GM18508 (cell line): ENCODE data around the gene HACD4.
A peak's percentile ranks its signal among the peaks of the same experiment; 100 is the strongest.

ENCODE experiments used
- ATAC-seq: cut with Tn5 transposase; IDR thresholded peaks from one replicate; pipeline ENCODE4 v1.9.1; 2021; ENCODE audit warnings: moderate number of reproducible peaks; ENCODE audit not compliant: insufficient read depth, unreplicated experiment

Gene HACD4

DNA sequence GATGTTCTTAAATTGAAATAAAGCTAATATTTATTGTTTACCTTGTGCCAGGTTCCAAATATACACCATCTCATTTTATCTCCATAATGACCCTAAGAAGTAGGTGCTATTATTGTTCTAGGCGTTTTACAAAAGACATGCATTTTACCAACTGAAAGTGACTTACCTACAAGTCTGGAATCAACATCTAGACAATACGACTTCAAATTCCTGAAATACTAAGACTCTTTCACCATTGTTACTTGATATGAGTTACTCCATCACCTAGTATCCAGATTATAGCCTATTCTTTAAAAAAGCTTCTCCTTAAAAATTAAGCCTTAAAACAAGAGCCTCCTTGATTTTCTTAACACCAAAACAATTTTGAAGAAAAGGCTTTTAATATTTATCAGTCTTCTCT, 13.3 kb downstream of the HACD4 start:
- ATAC-seq: no peak

DNA sequence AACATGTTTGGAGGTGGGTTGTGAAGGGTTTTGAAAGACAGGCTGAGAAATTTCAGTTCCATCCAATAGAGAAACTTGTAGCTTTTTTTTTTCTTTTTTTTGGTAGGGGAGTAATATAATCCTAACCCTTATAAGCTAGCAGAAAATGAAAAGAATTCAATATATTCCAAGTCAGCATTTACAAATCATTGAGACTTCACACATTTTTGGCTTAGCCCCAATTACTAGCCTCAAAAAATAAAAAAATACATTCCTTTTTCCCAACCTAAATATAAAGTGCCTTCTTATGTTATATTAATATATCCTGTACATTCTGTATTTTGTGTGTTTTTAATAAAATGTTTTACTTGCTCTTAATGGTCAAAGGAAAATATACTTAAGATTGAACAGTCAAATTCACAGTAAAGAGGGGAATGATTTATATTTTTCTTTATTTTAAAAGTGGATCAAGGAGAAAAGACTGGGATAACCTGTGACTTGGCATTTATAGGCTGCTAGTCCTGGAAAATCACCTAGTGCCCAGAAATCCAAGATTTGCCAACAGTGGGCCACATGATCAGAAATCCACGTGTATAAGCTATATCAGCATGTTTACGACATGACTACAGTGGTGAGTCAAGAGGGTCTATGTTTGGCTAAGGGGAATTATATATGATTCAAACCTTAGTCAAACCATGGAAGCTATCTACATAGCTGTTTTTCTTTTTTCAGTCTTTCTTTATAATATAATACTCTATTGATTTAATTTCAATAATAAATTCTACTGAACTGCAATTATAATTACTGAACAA, 14.5 kb downstream of the HACD4 start:
- ATAC-seq: no peak

DNA sequence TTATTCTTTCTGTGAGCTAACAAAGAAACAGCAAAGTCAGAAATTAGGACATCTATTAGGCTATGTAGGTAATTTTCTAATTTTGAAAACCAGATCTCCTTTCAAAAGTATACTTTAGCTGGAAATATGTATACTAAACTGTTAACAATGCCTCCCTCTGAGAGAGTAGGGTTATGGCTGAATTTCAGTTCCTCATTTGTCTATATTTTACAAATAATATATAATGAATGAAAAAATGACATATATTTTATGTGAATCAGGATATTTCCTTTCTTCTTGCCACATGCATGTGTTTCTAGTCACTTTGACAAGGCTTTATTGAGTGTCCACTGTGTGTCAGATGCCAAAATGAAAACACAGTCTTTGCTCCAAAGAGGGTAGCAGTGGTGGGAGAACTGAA, 15.4 kb downstream of the HACD4 start:
- ATAC-seq: no peak

- no peak for ATAC-seq
Measured at GRCh38 chr9:21015129-21015815, 16.2 kb downstream of the HACD4 start.

DNA sequence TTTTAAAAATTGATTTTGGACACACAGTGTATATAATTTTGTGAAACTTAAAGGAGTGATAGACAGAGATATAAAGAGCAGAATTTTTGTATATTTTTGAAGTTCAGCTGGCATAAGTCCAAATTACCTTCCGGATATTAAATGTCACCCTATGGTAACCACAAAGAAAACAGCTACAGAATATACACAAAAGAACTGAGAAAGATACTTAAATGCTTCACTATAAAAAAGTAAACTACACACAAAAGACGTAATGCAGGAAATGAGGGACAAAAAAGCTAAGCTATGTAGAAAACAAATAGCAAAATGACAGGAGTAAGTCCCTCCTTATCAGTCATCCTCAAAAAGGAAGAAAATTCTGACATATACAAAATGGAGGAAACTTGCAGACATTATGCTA, 29.4 kb downstream of the HACD4 start:
- no peak for ATAC-seq

DNA sequence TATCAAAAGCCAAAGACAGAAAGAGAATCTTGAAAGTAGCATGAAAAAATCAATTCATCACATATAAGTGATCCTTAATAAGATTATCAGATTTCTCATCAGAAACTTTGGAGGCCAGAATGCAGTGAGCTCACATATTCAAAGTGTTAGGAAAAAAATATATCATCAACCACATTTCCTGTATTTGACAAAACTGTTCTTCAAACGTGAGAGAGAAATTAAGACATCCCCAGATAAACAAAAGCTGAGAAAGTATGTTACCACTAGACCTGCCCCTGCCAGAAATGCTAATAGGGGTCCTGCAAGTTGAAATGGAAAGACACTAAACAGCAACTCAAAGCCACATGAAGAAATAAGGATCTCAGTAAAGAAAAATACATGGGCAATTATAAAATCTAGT, 29.9 kb downstream of the HACD4 start:
- no peak for ATAC-seq

DNA sequence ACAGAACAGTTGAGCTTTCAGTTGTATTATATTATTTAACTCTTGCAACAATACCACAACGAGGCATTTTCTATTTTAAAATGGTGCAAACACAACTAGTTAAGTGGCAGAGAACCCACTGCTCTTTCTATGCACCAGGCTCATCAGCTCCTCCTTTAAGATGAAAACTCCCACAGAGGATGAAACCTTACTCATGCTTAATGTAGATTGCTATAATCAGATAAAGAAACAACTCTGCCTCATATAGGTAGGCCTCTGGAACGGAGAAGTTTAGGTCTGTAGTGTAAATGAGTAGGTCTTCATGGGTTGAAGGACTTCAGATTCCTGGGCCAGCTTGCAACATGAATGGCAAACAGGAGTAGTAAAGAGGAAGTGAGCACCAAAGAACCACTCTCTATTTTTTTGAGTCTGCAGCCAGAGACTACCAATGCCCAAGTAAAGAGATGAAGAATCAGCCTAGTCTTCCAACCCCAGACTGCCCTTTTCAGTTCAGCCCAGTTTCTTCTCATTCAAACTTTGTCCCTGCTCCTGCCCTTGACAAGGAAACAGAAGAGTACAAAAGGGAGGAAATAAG, 33.9 kb downstream of the HACD4 start:
- ATAC-seq: peak; percentile 81

- no peak for ATAC-seq
Measured at GRCh38 chr9:20996809-20997208, 34.6 kb downstream of the HACD4 start.

DNA sequence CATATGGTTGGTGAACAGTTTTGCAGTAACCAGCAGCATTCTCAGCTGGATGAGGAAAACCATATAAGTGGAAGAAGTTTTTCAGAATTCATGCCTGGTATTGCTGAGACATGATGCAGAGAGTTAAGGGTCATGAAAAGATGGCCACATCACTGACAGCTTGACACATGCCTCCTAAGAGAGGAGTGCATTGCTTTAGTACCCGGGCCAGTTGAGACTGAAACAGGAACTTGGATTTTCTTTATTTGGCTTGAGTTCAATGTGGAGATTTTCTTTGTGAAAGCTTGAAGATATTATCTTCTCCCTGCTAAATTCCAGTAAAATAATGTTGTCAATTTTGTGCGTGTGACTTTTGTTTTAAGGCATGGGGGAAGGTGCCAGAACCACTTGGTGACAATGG, 35.8 kb downstream of the HACD4 start:
- no peak for ATAC-seq

- ATAC-seq: no peak
Measured at GRCh38 chr9:20994486-20994885, 37.0 kb downstream of the HACD4 start.

GRCh38 chr9:20990867-20991266, 40.6 kb downstream of the HACD4 start:
- ATAC-seq: no peak

GRCh38 chr9:20989923-20990341, 41.5 kb downstream of the HACD4 start:
- ATAC-seq: no peak

- no peak for ATAC-seq
Measured at GRCh38 chr9:20988671-20989315, 42.6 kb downstream of the HACD4 start.

DNA sequence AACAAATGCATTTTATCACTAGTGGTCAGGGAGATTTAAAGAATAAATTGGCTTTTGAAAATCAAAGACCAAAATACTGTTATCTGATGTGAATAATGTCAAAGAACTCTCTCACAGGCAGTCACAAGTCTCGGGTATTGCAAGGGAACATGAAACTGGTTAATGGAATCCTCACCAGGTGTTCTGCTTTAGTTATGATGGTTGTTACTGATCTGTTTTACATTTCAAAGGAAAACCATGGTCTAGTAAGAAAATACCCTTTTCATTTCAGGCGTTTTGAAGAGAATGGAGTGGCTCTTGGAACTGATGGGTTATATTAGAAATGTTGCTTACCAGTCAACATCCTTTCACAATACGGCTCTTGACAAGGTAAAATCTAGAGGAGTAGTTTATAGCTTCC, 43.4 kb downstream of the HACD4 start:
- no peak for ATAC-seq

- ATAC-seq: no peak
Measured at GRCh38 chr9:20987521-20987920, 43.9 kb downstream of the HACD4 start.

- ATAC-seq: no peak
Measured at GRCh38 chr9:20985851-20986600, 45.4 kb downstream of the HACD4 start.

- ATAC-seq: no peak
Measured at GRCh38 chr9:20984506-20984905, 46.9 kb downstream of the HACD4 start.

- no peak for ATAC-seq
Measured at GRCh38 chr9:20981486-20981885, 50.0 kb downstream of the HACD4 start.

DNA sequence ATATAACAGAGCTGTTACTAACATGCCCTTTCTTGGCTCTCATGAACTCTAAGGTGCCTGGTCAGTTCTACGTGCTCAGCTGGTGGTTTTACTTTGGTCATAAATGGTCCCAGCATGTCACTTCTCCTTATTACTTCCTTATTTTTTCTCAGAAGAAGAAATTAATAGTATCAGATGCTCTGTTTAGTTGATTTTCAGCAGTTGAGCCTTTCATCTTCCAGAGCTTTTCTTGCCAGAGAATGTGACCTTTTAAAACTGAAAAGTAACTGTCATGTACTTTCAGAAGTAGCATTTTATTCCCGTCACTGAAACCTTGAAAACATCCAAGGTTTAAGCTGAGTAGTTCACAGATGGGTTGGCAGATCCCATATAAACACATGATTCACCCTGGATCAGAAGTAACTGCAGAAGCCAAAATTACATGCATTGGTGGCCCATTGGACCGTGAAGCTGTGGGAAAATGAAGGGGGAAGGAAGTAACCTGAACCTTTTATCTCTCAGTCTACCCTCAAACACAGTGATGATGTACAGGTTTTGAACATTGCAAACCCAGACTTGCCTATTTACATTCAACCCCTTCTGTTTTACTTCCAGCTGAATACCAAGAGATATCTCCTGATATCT, 50.5 kb downstream of the HACD4 start:
- no peak for ATAC-seq

DNA sequence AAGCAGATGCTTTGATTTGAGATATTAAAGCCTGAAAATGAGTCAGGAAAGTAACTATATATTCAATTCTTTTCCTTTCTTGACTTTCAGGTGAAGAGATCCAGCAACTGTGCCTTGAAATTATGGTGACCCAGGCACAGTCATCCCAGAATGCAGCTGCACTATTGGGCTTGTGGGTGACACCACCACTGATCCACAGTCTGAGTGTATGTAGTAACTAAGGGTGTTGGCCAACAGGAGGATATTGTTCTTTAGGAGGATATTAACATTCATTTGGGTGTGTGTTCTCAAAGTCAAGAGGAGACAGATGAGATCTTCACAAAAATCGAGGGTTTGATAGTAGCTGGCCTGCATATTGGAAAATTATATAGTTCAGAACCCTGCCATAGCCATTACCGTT, 53.2 kb downstream of the HACD4 start:
- ATAC-seq: no peak
